Neural cell (in vitro differentiated cells): ENCODE measurements around the gene IL4I1. TPM values are rescaled to one million over a fixed set of nuclear protein-coding genes. Genes with fewer than 3 reads are reported as not detected.

ENCODE experiments used
- H2AFZ ChIP-seq: fragments of 200-600, 300-800 bp; sonication (generic), shearing (Covaris generic); 2 replicates; pipeline ENCODE4 v1.6.0; 2014; ENCODE audit warnings: low read depth, mild to moderate bottlenecking, antibody characterized with exemption, low read length, moderate library complexity
- H3F3A ChIP-seq: fragments of 200-600 bp; shearing (Covaris generic); 2 replicates; pipeline ENCODE4 v1.6.1; 2016; ENCODE audit warnings: mild to moderate bottlenecking, moderate library complexity, mixed read lengths, antibody characterized with exemption, low read length; ENCODE audit not compliant: insufficient read depth, poor library complexity, severe bottlenecking
- H3K27ac ChIP-seq: fragments of 200-600, 300-800 bp; sonication (generic), shearing (Covaris generic); 2 replicates; pipeline ENCODE4 v1.5.1; 2014; ENCODE audit warnings: mild to moderate bottlenecking, low read length, moderate library complexity
- H3K27me3 ChIP-seq: fragments of 300-800, 200-600 bp; sonication (generic), shearing (Covaris generic); 2 replicates; pipeline ENCODE4 v1.6.0; 2014; ENCODE audit warnings: mild to moderate bottlenecking, low read depth, low read length, moderate library complexity; ENCODE audit not compliant: insufficient read depth
- H3K36me3 ChIP-seq: fragments of 300-800, 200-600 bp; sonication (generic), shearing (Covaris generic); 2 replicates; pipeline ENCODE4 v1.5.1; 2014; ENCODE audit warnings: mild to moderate bottlenecking, antibody characterized with exemption, low read length, moderate library complexity; ENCODE audit not compliant: insufficient read depth
- H3K4me2 ChIP-seq: fragments of 300-800, 200-600 bp; sonication (generic), shearing (Covaris generic); 2 replicates; pipeline ENCODE4 v1.6.0; 2014; ENCODE audit warnings: mild to moderate bottlenecking, low read length
- H3K4me3 ChIP-seq: fragments of 300-800, 200-600 bp; sonication (generic), shearing (Covaris generic); 2 replicates; pipeline ENCODE4 v1.5.1; 2014; ENCODE audit warnings: mild to moderate bottlenecking, low read length, moderate library complexity
- H3K79me2 ChIP-seq: fragments of 200-600 bp; shearing (Covaris generic); replicated peaks from 2 replicates; pipeline ENCODE4 v1.6.0; 2014; ENCODE audit warnings: mild to moderate bottlenecking, low read length, moderate library complexity; ENCODE audit not compliant: insufficient read depth
- H3K9ac ChIP-seq: fragments of 300-800, 200-600 bp; sonication (generic), shearing (Covaris generic); 2 replicates; pipeline ENCODE4 v1.6.1; 2016; ENCODE audit warnings: mild to moderate bottlenecking, low read length, mixed read lengths
- H3K9me2 ChIP-seq: fragments of 200-600 bp; shearing (Covaris generic); 2 replicates; pipeline ENCODE4 v1.6.1; 2016; ENCODE audit warnings: mild to moderate bottlenecking, low read length, mixed read lengths; ENCODE audit not compliant: insufficient read depth
- H3K9me3 ChIP-seq: fragments of 200-600, 300-800 bp; sonication (generic), shearing (Covaris generic); 2 replicates; pipeline ENCODE4 v1.6.1; 2016; ENCODE audit warnings: mild to moderate bottlenecking, mixed run types, low read length, moderate library complexity, mixed read lengths
- H4K20me1 ChIP-seq: fragments of 200-600 bp; shearing (Covaris generic); 2 replicates; pipeline ENCODE4 v1.6.1; 2016; ENCODE audit warnings: mild to moderate bottlenecking, mixed run types; ENCODE audit not compliant: insufficient read depth
- EP300 ChIP-seq: fragments of 450-650 bp; conservative IDR thresholded peaks from 2 replicates; pipeline ENCODE4 v1.6.1; 2014; ENCODE audit warnings: antibody characterized with exemption, mild to moderate bottlenecking, moderate library complexity; ENCODE audit not compliant: poor library complexity, severe bottlenecking
- POLR2AphosphoS5 ChIP-seq: IDR thresholded peaks from 2 replicates; pipeline ENCODE4 v1.6.1; 2012
- RAD21 ChIP-seq: fragments of 450-650 bp; conservative IDR thresholded peaks from 2 replicates; pipeline ENCODE4 v1.6.1; 2014; ENCODE audit warnings: antibody characterized with exemption, mild to moderate bottlenecking, moderate library complexity
- TAF1 ChIP-seq: IDR thresholded peaks from 2 replicates; pipeline ENCODE4 v1.6.1; 2012; ENCODE audit warnings: low read depth
- polyA plus RNA-seq: library from polyadenylated mRNA; depleted of rRNA; stranded (reverse); fragments of >200 nt; gene quantifications from 2 replicates; pipeline ENCODE4 v1.2.3, GENCODE V29; 2014
- TF ChIP-seq, protein P1 (sequence below): IDR thresholded peaks from 2 replicates; pipeline ENCODE4 v1.6.1; 2012; ENCODE audit warnings: borderline replicate concordance

Gene IL4I1
- polyA plus RNA-seq, 1 donor from 2014 or later = not detected

GRCh38 chr19:49861107-49861506 lies 35.6 kb downstream of the IL4I1 start:
- TF ChIP-seq RAD21 (no peak), TAF1 (no peak)
- Histone ChIP-seq H3K9me3 (no peaks in the 10 kb centered on the region), H3K4me2 (no peak overlapping the region), H3K36me3 (no peaks in the 10 kb centered on the region), H3K9me2 (no peaks in the 10 kb centered on the region), H3K4me3 (no peak overlapping the region), H3K79me2 (peaks cover 18% of the 10 kb centered on the region), H3K27me3 (no peaks in the 10 kb centered on the region), H4K20me1 (peaks cover 10% of the 10 kb centered on the region), H3K9ac (no peak overlapping the region), H2AFZ (no peak overlapping the region), H3F3A (no peaks in the 10 kb centered on the region), H3K27ac (no peak overlapping the region)

GRCh38 chr19:49860336-49861102 lies 36.2 kb downstream of the IL4I1 start:
- Histone ChIP-seq H3K27ac (no peak overlapping the region), H3K27me3 (no peaks in the 10 kb centered on the region), H3K9ac (no peak overlapping the region), H3K4me3 (no peak overlapping the region), H3F3A (no peaks in the 10 kb centered on the region), H3K9me3 (no peaks in the 10 kb centered on the region), H3K9me2 (no peaks in the 10 kb centered on the region), H2AFZ (no peak overlapping the region), H4K20me1 (peaks cover 14% of the 10 kb centered on the region), H3K79me2 (peaks cover 18% of the 10 kb centered on the region), H3K36me3 (no peaks in the 10 kb centered on the region), H3K4me2 (no peak overlapping the region)
- TF ChIP-seq EP300 (no peak), POLR2AphosphoS5 (no peak)
- TF ChIP-seq, protein P1, sequence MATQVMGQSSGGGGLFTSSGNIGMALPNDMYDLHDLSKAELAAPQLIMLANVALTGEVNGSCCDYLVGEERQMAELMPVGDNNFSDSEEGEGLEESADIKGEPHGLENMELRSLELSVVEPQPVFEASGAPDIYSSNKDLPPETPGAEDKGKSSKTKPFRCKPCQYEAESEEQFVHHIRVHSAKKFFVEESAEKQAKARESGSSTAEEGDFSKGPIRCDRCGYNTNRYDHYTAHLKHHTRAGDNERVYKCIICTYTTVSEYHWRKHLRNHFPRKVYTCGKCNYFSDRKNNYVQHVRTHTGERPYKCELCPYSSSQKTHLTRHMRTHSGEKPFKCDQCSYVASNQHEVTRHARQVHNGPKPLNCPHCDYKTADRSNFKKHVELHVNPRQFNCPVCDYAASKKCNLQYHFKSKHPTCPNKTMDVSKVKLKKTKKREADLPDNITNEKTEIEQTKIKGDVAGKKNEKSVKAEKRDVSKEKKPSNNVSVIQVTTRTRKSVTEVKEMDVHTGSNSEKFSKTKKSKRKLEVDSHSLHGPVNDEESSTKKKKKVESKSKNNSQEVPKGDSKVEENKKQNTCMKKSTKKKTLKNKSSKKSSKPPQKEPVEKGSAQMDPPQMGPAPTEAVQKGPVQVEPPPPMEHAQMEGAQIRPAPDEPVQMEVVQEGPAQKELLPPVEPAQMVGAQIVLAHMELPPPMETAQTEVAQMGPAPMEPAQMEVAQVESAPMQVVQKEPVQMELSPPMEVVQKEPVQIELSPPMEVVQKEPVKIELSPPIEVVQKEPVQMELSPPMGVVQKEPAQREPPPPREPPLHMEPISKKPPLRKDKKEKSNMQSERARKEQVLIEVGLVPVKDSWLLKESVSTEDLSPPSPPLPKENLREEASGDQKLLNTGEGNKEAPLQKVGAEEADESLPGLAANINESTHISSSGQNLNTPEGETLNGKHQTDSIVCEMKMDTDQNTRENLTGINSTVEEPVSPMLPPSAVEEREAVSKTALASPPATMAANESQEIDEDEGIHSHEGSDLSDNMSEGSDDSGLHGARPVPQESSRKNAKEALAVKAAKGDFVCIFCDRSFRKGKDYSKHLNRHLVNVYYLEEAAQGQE = no peak

DNA sequence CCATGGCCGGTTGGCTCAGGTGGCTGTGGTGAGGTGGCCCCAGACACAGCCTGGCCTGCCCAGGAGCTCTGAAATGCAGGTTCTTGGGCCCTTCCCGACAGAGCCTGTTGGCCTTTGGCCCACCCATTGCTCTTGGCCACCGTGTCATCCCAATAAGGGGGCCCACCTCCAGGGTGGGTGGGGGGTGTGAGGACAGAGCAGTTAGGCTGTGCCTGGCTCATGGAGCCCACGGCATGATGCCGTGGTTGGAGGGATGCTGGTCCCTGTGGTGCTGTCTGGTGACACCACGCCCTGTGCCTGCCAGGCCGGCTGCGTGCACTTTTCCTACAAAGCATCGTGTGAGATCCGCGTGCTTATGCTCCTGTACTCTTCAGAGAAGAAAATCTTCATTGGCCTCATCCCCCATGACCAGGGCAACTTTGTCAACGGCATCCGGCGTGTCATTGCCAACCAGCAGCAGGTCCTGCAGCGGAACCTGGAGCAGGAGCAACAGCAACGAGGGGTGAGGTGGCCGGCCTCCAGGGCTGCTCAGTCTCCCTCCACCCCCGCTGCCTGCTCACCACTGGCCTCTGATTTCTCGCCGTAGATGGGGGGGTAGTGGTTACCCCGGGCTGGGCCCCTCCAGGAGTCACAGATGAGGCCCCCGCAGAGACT lies 36.9 kb downstream of the IL4I1 start:
- no peak overlapping the region for H3K27ac ChIP-seq

More for the DNA sequence above, 36.9 kb downstream of the IL4I1 start:
- Histone ChIP-seq H3K79me2 (peaks cover 15% of the 10 kb centered on the region), H3K36me3 (no peaks in the 10 kb centered on the region), H3K9me2 (no peaks in the 10 kb centered on the region), H3F3A (no peaks in the 10 kb centered on the region), H3K9ac (no peak overlapping the region), H2AFZ (no peak overlapping the region), H3K4me2 (no peak overlapping the region), H4K20me1 (peaks cover 18% of the 10 kb centered on the region), H3K9me3 (no peaks in the 10 kb centered on the region), H3K27me3 (no peaks in the 10 kb centered on the region), H3K4me3 (no peak overlapping the region)
- peak; percentile 10 for TF ChIP-seq POLR2AphosphoS5
- no peak for TF ChIP-seq RAD21
